GM20000 (cell line): Measurements from ENCODE around the gene KRT24.

ENCODE experiments used
- DNase-seq: peaks from one replicate; pipeline ENCODE4 v3.0.0; 2012; ENCODE audit warnings: low spot score
- TF ChIP-seq, protein P1 (sequence below): IDR thresholded peaks from 2 replicates; pipeline ENCODE4 v1.5.1; 2012; ENCODE audit warnings: mild to moderate bottlenecking, control low read depth; ENCODE audit errors: extremely low read depth, missing control alignments

KRT24 gene

GRCh38 chr17:40696651-40697072 is 6.9 kb downstream of the KRT24 start:
- no peak for DNase-seq
- TF ChIP-seq, protein P1, sequence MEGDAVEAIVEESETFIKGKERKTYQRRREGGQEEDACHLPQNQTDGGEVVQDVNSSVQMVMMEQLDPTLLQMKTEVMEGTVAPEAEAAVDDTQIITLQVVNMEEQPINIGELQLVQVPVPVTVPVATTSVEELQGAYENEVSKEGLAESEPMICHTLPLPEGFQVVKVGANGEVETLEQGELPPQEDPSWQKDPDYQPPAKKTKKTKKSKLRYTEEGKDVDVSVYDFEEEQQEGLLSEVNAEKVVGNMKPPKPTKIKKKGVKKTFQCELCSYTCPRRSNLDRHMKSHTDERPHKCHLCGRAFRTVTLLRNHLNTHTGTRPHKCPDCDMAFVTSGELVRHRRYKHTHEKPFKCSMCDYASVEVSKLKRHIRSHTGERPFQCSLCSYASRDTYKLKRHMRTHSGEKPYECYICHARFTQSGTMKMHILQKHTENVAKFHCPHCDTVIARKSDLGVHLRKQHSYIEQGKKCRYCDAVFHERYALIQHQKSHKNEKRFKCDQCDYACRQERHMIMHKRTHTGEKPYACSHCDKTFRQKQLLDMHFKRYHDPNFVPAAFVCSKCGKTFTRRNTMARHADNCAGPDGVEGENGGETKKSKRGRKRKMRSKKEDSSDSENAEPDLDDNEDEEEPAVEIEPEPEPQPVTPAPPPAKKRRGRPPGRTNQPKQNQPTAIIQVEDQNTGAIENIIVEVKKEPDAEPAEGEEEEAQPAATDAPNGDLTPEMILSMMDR = no peak

- no peak for DNase-seq
- TF ChIP-seq, protein P1 = no peak
Measured at GRCh38 chr17:40695874-40696472, 7.6 kb downstream of the KRT24 start.

GRCh38 chr17:40694584-40694983 is 9.0 kb downstream of the KRT24 start:
- TF ChIP-seq, protein P1 = no peak
- no peak for DNase-seq

- DNase-seq = no peak
- TF ChIP-seq, protein P1 = no peak
Measured at GRCh38 chr17:40687106-40687505, 16.4 kb downstream of the KRT24 start.

DNA sequence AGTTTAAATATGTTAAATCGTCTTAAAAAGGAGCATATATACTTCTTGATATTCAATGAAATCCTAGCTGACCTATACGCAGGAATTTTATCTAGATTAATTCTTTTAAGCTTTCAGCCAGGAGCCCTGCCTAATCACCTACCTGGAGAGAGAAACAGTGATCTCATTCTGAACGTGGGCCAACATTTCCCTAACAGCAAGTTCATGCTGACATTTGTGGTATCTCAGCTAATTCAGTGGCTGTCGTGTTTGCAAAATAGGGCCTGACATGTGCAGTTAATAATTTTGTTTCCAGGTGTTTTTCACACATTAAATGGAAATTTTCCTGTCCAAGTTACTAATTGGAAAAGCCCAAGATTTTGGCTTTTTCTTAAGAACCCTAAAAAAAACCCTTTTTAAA is 17.4 kb downstream of the KRT24 start:
- no peak for DNase-seq
- TF ChIP-seq, protein P1 = no peak

GRCh38 chr17:40680998-40681397 is 22.6 kb downstream of the KRT24 start:
- no peak for DNase-seq
- TF ChIP-seq, protein P1 = no peak

DNA sequence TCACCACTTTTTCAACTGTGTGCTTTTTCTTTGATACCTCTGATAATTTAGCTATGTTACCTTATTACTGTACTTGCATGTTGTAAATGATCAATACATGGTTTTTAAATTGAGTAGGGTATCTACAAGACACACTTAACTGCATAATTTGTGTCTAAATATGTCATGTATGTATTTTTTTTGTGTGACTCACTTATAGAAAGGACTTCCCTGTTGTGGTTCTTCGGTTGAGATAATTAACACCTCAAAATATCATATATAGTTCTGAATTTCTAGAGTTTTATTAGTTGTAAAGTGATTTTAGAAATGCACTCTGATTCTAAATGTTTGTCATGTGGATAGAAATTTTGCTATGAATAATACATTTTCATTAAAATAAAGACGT is 24.0 kb downstream of the KRT24 start:
- TF ChIP-seq, protein P1 = no peak
- no peak for DNase-seq
